ENCODE measurements around the gene AJUBA. TPM values are rescaled to one million over a fixed set of nuclear protein-coding genes. Genes with fewer than 3 reads are reported as not detected.

AJUBA gene
- total RNA-seq, 1 experiment from 2014 or later, result 28.8 TPM

DNA sequence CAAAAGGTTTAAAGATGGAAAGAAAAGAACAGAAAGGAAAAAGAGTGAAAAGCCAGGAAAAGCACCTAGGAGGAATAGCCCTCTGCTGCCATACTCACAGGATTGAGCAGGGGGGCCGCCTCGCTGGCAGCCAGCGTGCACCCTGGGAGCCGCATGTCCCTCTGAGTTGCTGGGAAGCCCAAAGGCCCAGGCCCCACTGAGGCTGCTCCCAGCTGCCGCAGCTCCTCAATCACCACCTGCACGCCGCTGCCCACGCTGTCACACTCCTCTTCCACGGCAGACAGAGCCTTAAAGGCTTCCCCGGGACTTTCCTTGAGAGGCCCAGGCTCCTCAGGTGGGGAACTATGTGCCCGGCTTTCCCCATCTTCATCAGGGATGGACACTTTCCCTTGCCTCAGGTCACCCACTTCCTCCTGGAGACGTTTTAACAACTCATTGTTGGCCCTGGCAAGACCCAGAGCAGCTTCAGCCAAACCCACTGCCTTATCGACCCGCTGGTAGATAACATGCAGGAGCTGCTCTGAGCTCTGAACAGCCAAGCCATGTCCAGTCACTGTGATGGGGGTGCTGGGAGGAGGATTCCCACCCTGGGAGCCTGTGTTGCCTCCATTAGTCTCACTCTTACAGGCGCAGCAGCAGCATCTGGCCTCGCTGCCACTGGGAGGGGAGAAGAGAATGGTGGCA is 16.1 kb upstream of the AJUBA start:
- ATAC-seq (no peak), DNase-seq (ENCODE audit: low spot score) (no peak)
- no peaks in the 10 kb centered on the region for H3K36me3 Mint-ChIP-seq
- no peak overlapping the region for H3K27ac Mint-ChIP-seq
- no peak overlapping the region for H3K4me3 Mint-ChIP-seq
- TF ChIP-seq, protein P1, sequence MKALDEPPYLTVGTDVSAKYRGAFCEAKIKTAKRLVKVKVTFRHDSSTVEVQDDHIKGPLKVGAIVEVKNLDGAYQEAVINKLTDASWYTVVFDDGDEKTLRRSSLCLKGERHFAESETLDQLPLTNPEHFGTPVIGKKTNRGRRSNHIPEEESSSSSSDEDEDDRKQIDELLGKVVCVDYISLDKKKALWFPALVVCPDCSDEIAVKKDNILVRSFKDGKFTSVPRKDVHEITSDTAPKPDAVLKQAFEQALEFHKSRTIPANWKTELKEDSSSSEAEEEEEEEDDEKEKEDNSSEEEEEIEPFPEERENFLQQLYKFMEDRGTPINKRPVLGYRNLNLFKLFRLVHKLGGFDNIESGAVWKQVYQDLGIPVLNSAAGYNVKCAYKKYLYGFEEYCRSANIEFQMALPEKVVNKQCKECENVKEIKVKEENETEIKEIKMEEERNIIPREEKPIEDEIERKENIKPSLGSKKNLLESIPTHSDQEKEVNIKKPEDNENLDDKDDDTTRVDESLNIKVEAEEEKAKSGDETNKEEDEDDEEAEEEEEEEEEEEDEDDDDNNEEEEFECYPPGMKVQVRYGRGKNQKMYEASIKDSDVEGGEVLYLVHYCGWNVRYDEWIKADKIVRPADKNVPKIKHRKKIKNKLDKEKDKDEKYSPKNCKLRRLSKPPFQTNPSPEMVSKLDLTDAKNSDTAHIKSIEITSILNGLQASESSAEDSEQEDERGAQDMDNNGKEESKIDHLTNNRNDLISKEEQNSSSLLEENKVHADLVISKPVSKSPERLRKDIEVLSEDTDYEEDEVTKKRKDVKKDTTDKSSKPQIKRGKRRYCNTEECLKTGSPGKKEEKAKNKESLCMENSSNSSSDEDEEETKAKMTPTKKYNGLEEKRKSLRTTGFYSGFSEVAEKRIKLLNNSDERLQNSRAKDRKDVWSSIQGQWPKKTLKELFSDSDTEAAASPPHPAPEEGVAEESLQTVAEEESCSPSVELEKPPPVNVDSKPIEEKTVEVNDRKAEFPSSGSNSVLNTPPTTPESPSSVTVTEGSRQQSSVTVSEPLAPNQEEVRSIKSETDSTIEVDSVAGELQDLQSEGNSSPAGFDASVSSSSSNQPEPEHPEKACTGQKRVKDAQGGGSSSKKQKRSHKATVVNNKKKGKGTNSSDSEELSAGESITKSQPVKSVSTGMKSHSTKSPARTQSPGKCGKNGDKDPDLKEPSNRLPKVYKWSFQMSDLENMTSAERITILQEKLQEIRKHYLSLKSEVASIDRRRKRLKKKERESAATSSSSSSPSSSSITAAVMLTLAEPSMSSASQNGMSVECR (CRISPR knock-in tag; IDR thresholded peaks at IDR 0.05; ENCODE audit: borderline replicate concordance), result no peak
- TF ChIP-seq, protein P2, sequence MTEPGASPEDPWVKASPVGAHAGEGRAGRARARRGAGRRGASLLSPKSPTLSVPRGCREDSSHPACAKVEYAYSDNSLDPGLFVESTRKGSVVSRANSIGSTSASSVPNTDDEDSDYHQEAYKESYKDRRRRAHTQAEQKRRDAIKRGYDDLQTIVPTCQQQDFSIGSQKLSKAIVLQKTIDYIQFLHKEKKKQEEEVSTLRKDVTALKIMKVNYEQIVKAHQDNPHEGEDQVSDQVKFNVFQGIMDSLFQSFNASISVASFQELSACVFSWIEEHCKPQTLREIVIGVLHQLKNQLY (CRISPR knock-in tag; IDR thresholded peaks at IDR 0.05), result no peak
- TF ChIP-seq, protein P3, sequence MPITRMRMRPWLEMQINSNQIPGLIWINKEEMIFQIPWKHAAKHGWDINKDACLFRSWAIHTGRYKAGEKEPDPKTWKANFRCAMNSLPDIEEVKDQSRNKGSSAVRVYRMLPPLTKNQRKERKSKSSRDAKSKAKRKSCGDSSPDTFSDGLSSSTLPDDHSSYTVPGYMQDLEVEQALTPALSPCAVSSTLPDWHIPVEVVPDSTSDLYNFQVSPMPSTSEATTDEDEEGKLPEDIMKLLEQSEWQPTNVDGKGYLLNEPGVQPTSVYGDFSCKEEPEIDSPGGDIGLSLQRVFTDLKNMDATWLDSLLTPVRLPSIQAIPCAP (CRISPR knock-in tag; IDR thresholded peaks at IDR 0.05), result no peak
- TF ChIP-seq, protein P4, sequence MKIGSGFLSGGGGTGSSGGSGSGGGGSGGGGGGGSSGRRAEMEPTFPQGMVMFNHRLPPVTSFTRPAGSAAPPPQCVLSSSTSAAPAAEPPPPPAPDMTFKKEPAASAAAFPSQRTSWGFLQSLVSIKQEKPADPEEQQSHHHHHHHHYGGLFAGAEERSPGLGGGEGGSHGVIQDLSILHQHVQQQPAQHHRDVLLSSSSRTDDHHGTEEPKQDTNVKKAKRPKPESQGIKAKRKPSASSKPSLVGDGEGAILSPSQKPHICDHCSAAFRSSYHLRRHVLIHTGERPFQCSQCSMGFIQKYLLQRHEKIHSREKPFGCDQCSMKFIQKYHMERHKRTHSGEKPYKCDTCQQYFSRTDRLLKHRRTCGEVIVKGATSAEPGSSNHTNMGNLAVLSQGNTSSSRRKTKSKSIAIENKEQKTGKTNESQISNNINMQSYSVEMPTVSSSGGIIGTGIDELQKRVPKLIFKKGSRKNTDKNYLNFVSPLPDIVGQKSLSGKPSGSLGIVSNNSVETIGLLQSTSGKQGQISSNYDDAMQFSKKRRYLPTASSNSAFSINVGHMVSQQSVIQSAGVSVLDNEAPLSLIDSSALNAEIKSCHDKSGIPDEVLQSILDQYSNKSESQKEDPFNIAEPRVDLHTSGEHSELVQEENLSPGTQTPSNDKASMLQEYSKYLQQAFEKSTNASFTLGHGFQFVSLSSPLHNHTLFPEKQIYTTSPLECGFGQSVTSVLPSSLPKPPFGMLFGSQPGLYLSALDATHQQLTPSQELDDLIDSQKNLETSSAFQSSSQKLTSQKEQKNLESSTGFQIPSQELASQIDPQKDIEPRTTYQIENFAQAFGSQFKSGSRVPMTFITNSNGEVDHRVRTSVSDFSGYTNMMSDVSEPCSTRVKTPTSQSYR (CRISPR knock-in tag; IDR thresholded peaks at IDR 0.05), result no peak
- TF ChIP-seq, protein P5, sequence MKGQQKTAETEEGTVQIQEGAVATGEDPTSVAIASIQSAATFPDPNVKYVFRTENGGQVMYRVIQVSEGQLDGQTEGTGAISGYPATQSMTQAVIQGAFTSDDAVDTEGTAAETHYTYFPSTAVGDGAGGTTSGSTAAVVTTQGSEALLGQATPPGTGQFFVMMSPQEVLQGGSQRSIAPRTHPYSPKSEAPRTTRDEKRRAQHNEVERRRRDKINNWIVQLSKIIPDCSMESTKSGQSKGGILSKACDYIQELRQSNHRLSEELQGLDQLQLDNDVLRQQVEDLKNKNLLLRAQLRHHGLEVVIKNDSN (CRISPR knock-in tag; IDR thresholded peaks at IDR 0.05), result no peak
- no peak for TF ChIP-seq GRHL2 (CRISPR knock-in tag; IDR thresholded peaks at IDR 0.05; ENCODE audit: insufficient replicate concordance, severe bottlenecking)
- peaks cover 5% of the 10 kb centered on the region for H3K4me1 Mint-ChIP-seq
- no peaks in the 10 kb centered on the region; the same call in 1 of the 2 replicates for H3K27me3 Mint-ChIP-seq (ENCODE audit: low read depth)
- no peaks in the 10 kb centered on the region for H3K9me3 Mint-ChIP-seq
- CTCF ChIA-PET, result interaction anchor here (1.2 to 7.8 kb wide), 4 partner anchors 8 to 59 kb away, joined by 4 to 159 read pairs (median 112); partner anchors contain the start of gene CDH24
- POLR2A ChIA-PET, result interaction anchor here (1.3 kb wide), 1 partner anchor 9 kb away, joined by 5 read pairs; no protein-coding TSS in a partner anchor

DNA sequence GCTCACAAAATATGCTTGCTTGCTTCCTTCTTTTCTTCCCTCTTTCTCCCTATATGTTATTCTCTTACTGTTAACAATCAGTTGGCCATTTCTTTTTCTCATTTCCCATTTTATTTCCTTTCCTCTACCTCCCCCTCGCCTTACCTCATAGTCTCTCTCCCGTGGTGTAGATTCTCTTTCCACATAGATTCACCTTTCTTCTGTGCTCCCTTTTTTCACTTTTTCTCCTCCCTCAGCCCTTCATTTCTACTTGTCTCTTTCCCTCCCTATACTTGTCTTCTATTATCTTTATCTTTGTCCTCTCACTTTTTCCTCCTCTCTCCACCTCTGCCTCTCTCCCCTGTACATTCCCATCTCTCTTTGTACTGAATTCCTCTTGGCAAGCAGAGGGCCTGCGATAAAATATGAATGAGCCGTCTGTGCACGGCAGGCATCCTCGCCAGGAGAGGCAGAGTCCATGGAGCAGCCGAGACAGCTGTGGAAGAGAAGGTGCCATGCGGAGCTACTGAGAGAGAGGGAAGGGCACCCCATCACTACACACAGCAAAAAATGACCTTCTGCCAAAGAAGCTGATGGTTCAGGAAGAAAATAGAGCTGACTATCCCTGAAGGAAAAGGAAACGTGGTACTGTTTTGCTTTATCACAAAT is 15.4 kb upstream of the AJUBA start:
- no peaks in the 10 kb centered on the region for H3K36me3 Mint-ChIP-seq
- POLR2A ChIA-PET, result interaction anchor here (1.3 kb wide), 1 partner anchor 9 kb away, joined by 5 read pairs; no protein-coding TSS in a partner anchor

More for the DNA sequence above, 15.4 kb upstream of the AJUBA start:
- Mint-ChIP-seq H3K27ac (no peak overlapping the region), H3K4me1 (peaks cover 5% of the 10 kb centered on the region), H3K9me3 (no peaks in the 10 kb centered on the region), H3K27me3 (ENCODE audit: low read depth) (no peaks in the 10 kb centered on the region; the same call in 1 of the 2 replicates), H3K4me3 (no peak overlapping the region)
- TF ChIP-seq, protein P6, sequence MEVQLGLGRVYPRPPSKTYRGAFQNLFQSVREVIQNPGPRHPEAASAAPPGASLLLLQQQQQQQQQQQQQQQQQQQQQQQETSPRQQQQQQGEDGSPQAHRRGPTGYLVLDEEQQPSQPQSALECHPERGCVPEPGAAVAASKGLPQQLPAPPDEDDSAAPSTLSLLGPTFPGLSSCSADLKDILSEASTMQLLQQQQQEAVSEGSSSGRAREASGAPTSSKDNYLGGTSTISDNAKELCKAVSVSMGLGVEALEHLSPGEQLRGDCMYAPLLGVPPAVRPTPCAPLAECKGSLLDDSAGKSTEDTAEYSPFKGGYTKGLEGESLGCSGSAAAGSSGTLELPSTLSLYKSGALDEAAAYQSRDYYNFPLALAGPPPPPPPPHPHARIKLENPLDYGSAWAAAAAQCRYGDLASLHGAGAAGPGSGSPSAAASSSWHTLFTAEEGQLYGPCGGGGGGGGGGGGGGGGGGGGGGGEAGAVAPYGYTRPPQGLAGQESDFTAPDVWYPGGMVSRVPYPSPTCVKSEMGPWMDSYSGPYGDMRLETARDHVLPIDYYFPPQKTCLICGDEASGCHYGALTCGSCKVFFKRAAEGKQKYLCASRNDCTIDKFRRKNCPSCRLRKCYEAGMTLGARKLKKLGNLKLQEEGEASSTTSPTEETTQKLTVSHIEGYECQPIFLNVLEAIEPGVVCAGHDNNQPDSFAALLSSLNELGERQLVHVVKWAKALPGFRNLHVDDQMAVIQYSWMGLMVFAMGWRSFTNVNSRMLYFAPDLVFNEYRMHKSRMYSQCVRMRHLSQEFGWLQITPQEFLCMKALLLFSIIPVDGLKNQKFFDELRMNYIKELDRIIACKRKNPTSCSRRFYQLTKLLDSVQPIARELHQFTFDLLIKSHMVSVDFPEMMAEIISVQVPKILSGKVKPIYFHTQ (CRISPR knock-in tag; IDR thresholded peaks at IDR 0.05), result no peak
- TF ChIP-seq, protein P7, sequence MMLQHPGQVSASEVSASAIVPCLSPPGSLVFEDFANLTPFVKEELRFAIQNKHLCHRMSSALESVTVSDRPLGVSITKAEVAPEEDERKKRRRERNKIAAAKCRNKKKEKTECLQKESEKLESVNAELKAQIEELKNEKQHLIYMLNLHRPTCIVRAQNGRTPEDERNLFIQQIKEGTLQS (CRISPR knock-in tag; conservative IDR thresholded peaks at IDR 0.05), result no peak
- TF ChIP-seq, protein P8, sequence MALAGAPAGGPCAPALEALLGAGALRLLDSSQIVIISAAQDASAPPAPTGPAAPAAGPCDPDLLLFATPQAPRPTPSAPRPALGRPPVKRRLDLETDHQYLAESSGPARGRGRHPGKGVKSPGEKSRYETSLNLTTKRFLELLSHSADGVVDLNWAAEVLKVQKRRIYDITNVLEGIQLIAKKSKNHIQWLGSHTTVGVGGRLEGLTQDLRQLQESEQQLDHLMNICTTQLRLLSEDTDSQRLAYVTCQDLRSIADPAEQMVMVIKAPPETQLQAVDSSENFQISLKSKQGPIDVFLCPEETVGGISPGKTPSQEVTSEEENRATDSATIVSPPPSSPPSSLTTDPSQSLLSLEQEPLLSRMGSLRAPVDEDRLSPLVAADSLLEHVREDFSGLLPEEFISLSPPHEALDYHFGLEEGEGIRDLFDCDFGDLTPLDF (CRISPR knock-in tag; IDR thresholded peaks at IDR 0.05), result no peak
- DNase-seq (ENCODE audit: low spot score), result no peak
- no peak for ATAC-seq
- CTCF ChIA-PET, result interaction anchor here (1.2 to 7.8 kb wide), 4 partner anchors 9 to 60 kb away, joined by 4 to 159 read pairs (median 112); partner anchors contain the start of gene CDH24

Measured in WTC11 (cell line).